Measurements from ENCODE around the gene ANGPTL2. TPM values are rescaled to one million over a fixed set of nuclear protein-coding genes. Genes with fewer than 3 reads are reported as not detected.
A peak's percentile ranks its signal among the peaks of the same experiment; 100 is the strongest.

Gene ANGPTL2
- total and polyA plus RNA-seq, 4 donors, result 0.93 to 3.2 (median 1.9) TPM

GRCh38 chr9:127159325-127159801 lies 36.9 kb upstream of the ANGPTL2 start (continued):
- peak; percentile 30 for TF ChIP-seq ZBTB33 (IDR thresholded peaks at IDR 0.05)
- TF ChIP-seq SP1 (IDR thresholded peaks at IDR 0.05), result peak; percentile 36
- peak; percentile 73 to 84 for TF ChIP-seq HNF4A (conservative IDR thresholded peaks at IDR 0.05)

GRCh38 chr9:127158786-127159324 lies 36.4 kb upstream of the ANGPTL2 start:
- H3K4me3 ChIP-seq (ENCODE audit: low read depth in 1 of 3, low read length in 3 of 3), result no peak overlapping the region
- no peaks in the 10 kb centered on the region for H3K27me3 ChIP-seq (ENCODE audit: control insufficient read depth in 4 of 4, insufficient read depth in 4 of 4, low read length in 3 of 4)
- DNase-seq (ENCODE audit: low spot score), result no peak
- WGBS, result 78% methylated on average over 4 of the region's 4 CpGs
- no peak overlapping the region for H3K9ac ChIP-seq (ENCODE audit: low read depth in 1 of 2, low read length in 2 of 2)
- H3K36me3 ChIP-seq (ENCODE audit: control insufficient read depth in 4 of 4, insufficient read depth in 3 of 4, low read depth in 1 of 4, low read length in 3 of 4), result no peaks in the 10 kb centered on the region
- no peaks in the 10 kb centered on the region for H3K9me3 ChIP-seq (ENCODE audit: control insufficient read depth in 4 of 4, low read length in 3 of 4)
- H3K4me1 ChIP-seq (ENCODE audit: control insufficient read depth in 4 of 4, insufficient read depth in 4 of 4, low read length in 3 of 4), result peaks cover 0 to 14% (median 7%) of the 10 kb centered on the region in 4 donors
- peak overlapping the region; percentile 52 to 59 for H3K27ac ChIP-seq (ENCODE audit: low read depth in 1 of 2, low read length in 2 of 2)
- TF ChIP-seq SP1 (IDR thresholded peaks at IDR 0.05), result no peak
- TF ChIP-seq MAX (IDR thresholded peaks at IDR 0.05), result no peak
- no peak for TF ChIP-seq REST (IDR thresholded peaks at IDR 0.05)
- TF ChIP-seq NR2F2 (IDR thresholded peaks at IDR 0.05), result no peak
- no peak for TF ChIP-seq TAF1 (conservative IDR thresholded peaks at IDR 0.05)
- TF ChIP-seq HNF4A (conservative IDR thresholded peaks at IDR 0.05), result no peak
- TF ChIP-seq ZBTB33 (IDR thresholded peaks at IDR 0.05), result no peak
- no peak for TF ChIP-seq YY1 (IDR thresholded peaks at IDR 0.05)
- no peak for TF ChIP-seq GABPA (IDR thresholded peaks at IDR 0.05 in 1 of 2, conservative IDR thresholded peaks at IDR 0.05 in 1 of 2)
- TF ChIP-seq RXRA (IDR thresholded peaks at IDR 0.05), result no peak
- no peak for TF ChIP-seq HNF4G (IDR thresholded peaks at IDR 0.05)
- no peak for TF ChIP-seq ATF3 (IDR thresholded peaks at IDR 0.05)
- TF ChIP-seq EGR1 (IDR thresholded peaks at IDR 0.05; ENCODE audit: low read depth in 2 of 2), result no peak
- no peak for TF ChIP-seq FOXA2 (IDR thresholded peaks at IDR 0.05)
- no peak for TF ChIP-seq JUND (IDR thresholded peaks at IDR 0.05)
- no peak for TF ChIP-seq RAD21 (IDR thresholded peaks at IDR 0.05)
- no peak for TF ChIP-seq CTCF (IDR thresholded peaks at IDR 0.05; ENCODE audit: low read depth, low read length, missing input control)
